Transverse colon (tissue), 4 donors: ENCODE results near the gene AOAH. TPM values are rescaled to one million over a fixed set of nuclear protein-coding genes. Genes with fewer than 3 reads are reported as not detected.

Source experiments
- DNase-seq: peaks from one replicate; pipeline ENCODE4 v3.0.0-alpha.2; 2019
- H3K27ac ChIP-seq, 4 donors: fragments of 200-600 bp; sonication (generic); 2 replicates each; pipeline ENCODE4 v1.5.1; 2016 to 2018; ENCODE audit warnings: inconsistent platforms in 4 of 4
- H3K27me3 ChIP-seq: fragments of 200-600 bp; sonication (generic); 2 replicates; pipeline ENCODE4 v1.5.1; 2017; ENCODE audit warnings: inconsistent platforms
- H3K36me3 ChIP-seq, 4 donors: fragments of 200-600 bp; sonication (generic); 2 replicates each; pipeline ENCODE4 v1.5.1; 2017 to 2019; ENCODE audit warnings: inconsistent platforms in 4 of 4
- H3K4me1 ChIP-seq, 4 donors: fragments of 200-600 bp; sonication (generic); 2 replicates each; pipeline ENCODE4 v1.5.1; 2017 to 2020; ENCODE audit warnings: inconsistent platforms in 4 of 4
- H3K4me3 ChIP-seq, 4 donors: fragments of 200-600 bp; sonication (generic); 1 replicate in 1 of 4; 2 replicates in 3 of 4; pipeline versions ENCODE4 v1.5.1 to v1.6.1; 2017 to 2019; ENCODE audit warnings: inconsistent platforms in 4 of 4
- H3K9me3 ChIP-seq, 2 donors: fragments of 200-600 bp; sonication (generic); 2 replicates each; pipeline ENCODE4 v1.5.1; 2017 to 2019; ENCODE audit warnings: inconsistent platforms in 2 of 2
- EP300 ChIP-seq: sonication (generic); formaldehyde crosslinking; IDR thresholded peaks from one replicate; pipeline ENCODE4 v1.6.1; 2017; ENCODE audit warnings: antibody characterized with exemption, low read depth
- POLR2A ChIP-seq: fragments of 450-650 bp; IDR thresholded peaks from one replicate; pipeline ENCODE4 v1.6.1; 2016; ENCODE audit warnings: antibody characterized with exemption, mild to moderate bottlenecking, moderate library complexity
- POLR2AphosphoS5 ChIP-seq, 3 donors: sonication (generic); formaldehyde crosslinking; IDR thresholded peaks; one replicate each; pipeline ENCODE4 v1.6.1; 2016; ENCODE audit warnings: antibody characterized with exemption in 3 of 3
- WGBS, 2 donors: methylation state at CpG; one replicate each; pipeline ENCODE4 v1.1.5; 2018; ENCODE audit warnings: low coverage in 1 of 2; 5-methylcytosine and 5-hydroxymethylcytosine counted together
- in situ Hi-C, 4 donors: fragments of 200-750 bp; cut with MboI; loops; one replicate each; pipeline versions ENCODE4 v1.15.0 to v1.15.1; 2017; ENCODE audit warnings: low sequenced_read_pairs in 3 of 4, low pct_ligation_motif_present in 1 of 4, low pct_unique_long_range_greater_than_20kb in 1 of 4
- intact Hi-C: fragments of 100-400 bp; cut with DNase I; formaldehyde crosslinking; loops from one replicate; pipeline ENCODE4 v1.15.1; 2023; ENCODE audit warnings: low total_unique reads
- total RNA-seq, 4 donors: library from RNA; depleted of rRNA; stranded (reverse); fragments of >200 nt; gene quantifications; one replicate each; pipeline ENCODE4 v1.1.0, GENCODE V29; 2016
- TF ChIP-seq, protein P1 (sequence below), 5 experiments: fragments of 200-600 bp in 3 of 5; fragments of 450-650 bp in 2 of 5; sonication (generic) in 3 of 5; IDR thresholded peaks; 1 replicate in 2 of 5; 2 replicates in 3 of 5; pipeline ENCODE4 v1.5.1; 2016 to 2017; ENCODE audit warnings: antibody characterized with exemption in 5 of 5, inconsistent platforms in 3 of 5, mild to moderate bottlenecking in 2 of 5, moderate library complexity in 1 of 5

Gene AOAH
- total RNA-seq, 4 donors from 2014 or later = 82.8 to 139 (median 102) TPM

DNA sequence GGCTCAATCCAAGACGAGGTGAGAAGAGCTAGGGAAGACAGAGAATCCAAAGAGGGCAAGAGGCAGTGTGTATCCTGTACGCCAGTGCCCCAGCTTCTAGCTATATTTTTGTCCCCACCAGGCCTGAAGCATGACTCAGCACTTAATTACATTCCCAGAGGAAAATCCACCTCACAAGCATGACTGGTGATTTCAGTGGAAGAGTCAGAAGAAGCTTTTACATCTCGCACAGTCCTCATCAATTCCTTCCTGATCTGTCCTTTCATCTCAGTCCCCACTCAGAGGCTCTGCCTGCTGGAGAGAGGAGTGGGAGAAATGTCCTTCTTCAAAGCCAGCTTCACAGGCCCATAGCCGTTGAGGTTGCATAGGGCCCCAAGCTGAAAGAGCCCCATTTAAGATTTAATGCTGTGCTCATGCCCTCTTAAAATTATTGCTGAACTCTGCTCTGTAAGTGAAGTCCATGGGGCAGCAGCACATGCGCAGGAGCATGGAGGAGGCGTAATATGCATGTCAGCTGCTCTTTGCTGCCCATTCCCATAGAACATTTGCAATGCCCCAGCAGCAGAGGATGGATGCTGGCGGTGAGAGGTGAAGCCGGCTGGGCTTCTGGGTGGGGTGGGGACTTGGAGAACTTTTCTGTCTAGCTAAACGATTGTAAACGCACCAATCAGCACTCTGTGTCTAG, 39.0 kb upstream of the AOAH start:
- WGBS, 2 donors = 84 to 90% methylated on average over 4 to 10 of the region's 10 CpGs
- intact Hi-C loops (no loop called here), in situ Hi-C loops (no loop called here)
- no peaks in the 10 kb centered on the region for H3K36me3 ChIP-seq
- TF ChIP-seq EP300 (no peak), POLR2AphosphoS5 (IDR thresholded peaks at IDR 0.05) (no peak), POLR2A (no peak)
- TF ChIP-seq, protein P1, sequence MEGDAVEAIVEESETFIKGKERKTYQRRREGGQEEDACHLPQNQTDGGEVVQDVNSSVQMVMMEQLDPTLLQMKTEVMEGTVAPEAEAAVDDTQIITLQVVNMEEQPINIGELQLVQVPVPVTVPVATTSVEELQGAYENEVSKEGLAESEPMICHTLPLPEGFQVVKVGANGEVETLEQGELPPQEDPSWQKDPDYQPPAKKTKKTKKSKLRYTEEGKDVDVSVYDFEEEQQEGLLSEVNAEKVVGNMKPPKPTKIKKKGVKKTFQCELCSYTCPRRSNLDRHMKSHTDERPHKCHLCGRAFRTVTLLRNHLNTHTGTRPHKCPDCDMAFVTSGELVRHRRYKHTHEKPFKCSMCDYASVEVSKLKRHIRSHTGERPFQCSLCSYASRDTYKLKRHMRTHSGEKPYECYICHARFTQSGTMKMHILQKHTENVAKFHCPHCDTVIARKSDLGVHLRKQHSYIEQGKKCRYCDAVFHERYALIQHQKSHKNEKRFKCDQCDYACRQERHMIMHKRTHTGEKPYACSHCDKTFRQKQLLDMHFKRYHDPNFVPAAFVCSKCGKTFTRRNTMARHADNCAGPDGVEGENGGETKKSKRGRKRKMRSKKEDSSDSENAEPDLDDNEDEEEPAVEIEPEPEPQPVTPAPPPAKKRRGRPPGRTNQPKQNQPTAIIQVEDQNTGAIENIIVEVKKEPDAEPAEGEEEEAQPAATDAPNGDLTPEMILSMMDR (IDR thresholded peaks at IDR 0.05) = no peak
- no peak for DNase-seq
- no peaks in the 10 kb centered on the region for H3K27me3 ChIP-seq
- H3K9me3 ChIP-seq = no peaks in the 10 kb centered on the region
- no peak overlapping the region for H3K4me3 ChIP-seq
- no peak overlapping the region for H3K27ac ChIP-seq
- peaks cover 0 to 5% (median 0%) of the 10 kb centered on the region in 4 donors for H3K4me1 ChIP-seq

DNA sequence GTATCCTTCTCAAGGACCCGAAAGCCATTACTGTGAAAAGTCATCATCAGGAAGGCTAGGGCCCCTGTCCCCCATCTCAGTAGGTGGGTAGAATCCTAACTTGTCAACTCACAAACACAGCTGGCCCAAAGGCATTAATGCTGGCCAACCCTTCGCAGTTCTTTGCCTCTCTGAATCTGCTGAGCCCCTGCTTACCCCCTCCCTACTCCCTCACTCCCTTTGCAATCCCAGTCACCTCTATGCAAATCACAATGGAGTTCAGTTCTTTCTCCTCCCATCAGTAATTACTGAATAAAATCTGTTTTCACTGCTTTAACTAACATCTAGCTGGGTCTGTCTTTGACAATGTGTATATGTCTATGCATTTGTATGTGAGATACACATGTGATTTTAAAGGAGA, 38.1 kb upstream of the AOAH start:
- Histone ChIP-seq H3K27ac (no peak overlapping the region), H3K4me3 (no peak overlapping the region), H3K36me3 (no peaks in the 10 kb centered on the region), H3K4me1 (peaks cover 0 to 5% (median 0%) of the 10 kb centered on the region in 4 donors), H3K27me3 (no peaks in the 10 kb centered on the region), H3K9me3 (no peaks in the 10 kb centered on the region)
- in situ Hi-C loops (no loop called here), intact Hi-C loops (no loop called here)
- TF ChIP-seq POLR2A = no peak
- TF ChIP-seq, protein P1 (IDR thresholded peaks at IDR 0.05) = no peak
- TF ChIP-seq EP300 = no peak
- no peak for TF ChIP-seq POLR2AphosphoS5 (IDR thresholded peaks at IDR 0.05)
- 80 to 88% methylated on average over 1 to 2 of the region's 2 CpGs for WGBS, 2 donors
- no peak for DNase-seq

DNA sequence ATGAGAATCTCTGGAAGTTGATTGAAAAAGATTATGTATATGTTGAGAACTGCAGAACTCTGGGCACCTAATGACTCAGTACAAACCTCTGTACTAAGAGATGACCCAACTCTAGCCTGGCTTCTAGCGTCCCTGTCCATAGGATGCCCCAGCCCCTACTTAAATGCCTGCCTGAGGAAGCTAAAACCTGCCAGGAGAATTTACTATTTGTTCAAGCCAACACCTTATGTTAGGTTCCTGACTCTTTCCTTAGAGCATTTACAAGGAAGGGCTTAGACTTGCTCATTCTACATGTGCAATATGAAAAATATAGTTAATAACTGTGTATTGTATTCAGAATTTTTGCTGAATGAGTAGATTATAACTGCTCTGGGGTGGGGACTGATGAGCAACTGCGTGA, 37.5 kb upstream of the AOAH start:
- Histone ChIP-seq H3K27ac (peak overlapping the region in 1 of 4 donors; percentile 18), H3K4me1 (peaks cover 0 to 5% (median 0%) of the 10 kb centered on the region in 4 donors), H3K4me3 (no peak overlapping the region), H3K27me3 (no peaks in the 10 kb centered on the region), H3K36me3 (no peaks in the 10 kb centered on the region), H3K9me3 (no peaks in the 10 kb centered on the region)
- no peak for DNase-seq
- WGBS, 2 donors = 99 to 100% methylated on average over 1 to 2 of the region's 2 CpGs
- in situ Hi-C loops (no loop called here), intact Hi-C loops (no loop called here)
- no peak for TF ChIP-seq POLR2AphosphoS5 (IDR thresholded peaks at IDR 0.05)
- TF ChIP-seq, protein P1 (IDR thresholded peaks at IDR 0.05) = no peak
- no peak for TF ChIP-seq EP300
- no peak for TF ChIP-seq POLR2A

DNA sequence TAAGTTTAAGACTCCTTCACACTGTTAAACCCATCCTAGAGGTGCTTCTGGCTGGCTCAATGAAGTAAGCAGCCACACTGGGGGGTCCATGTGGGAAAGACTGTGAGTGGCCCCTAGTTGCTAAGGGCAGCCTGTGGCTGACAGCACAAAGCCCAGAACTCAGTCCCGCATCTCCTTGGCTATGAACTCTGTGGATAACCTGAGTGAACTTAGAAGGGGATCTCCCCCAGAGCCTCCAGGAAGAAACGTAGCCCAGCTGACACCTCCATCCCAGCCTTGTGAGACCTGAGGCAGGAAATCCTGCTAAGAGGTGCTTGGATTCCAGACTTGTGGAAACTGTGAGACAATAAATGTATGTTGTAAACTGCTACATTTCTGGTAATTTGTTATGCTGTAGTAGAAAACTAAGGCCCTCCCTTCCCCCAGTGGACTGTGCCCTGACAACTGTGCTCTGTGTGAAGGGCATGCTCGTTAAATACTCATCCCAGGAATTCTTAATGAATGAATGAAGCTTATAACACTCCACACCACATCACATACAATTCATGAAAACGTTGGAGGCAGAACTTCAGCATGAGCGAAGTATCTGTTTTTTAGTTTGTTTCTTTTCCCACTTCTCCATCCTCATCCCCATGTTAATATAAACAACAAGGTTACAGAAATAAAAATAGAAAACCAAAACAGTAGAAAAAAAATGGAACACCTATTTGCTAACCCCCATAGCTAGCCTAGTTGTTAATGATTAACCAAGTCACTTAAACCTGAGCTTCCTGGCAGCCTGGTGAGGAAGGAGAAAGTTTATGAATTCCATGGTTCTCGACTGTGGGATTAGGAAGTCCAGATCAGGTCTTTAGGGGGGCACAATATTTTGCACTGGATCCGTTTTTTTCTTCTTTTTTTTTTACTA, 36.8 kb upstream of the AOAH start:
- 55 to 79% methylated on average over 5 to 7 of the region's 7 CpGs for WGBS, 2 donors
- H3K4me3 ChIP-seq = no peak overlapping the region
- no peaks in the 10 kb centered on the region for H3K9me3 ChIP-seq
- peaks cover 0 to 5% (median 0%) of the 10 kb centered on the region in 4 donors for H3K4me1 ChIP-seq
- H3K27ac ChIP-seq = peak overlapping the region in 2 of 4 donors; percentile 18 to 46
- in situ Hi-C loops = no loop called here
- H3K27me3 ChIP-seq = no peaks in the 10 kb centered on the region
- DNase-seq = no peak
- intact Hi-C loops = no loop called here
- TF ChIP-seq POLR2A (no peak), EP300 (no peak), POLR2AphosphoS5 (IDR thresholded peaks at IDR 0.05) (no peak)
- TF ChIP-seq, protein P1 (IDR thresholded peaks at IDR 0.05) = no peak
- no peaks in the 10 kb centered on the region for H3K36me3 ChIP-seq
